ENCODE measurements around the gene MOSMO.
"Not testable (repeated sequence)": the region's sequence is repeated elsewhere in the genome, so short reads cannot be mapped to it uniquely, and the experiment has no call there.

- not testable (repeated sequence) for TF ChIP-seq CTCF (IDR thresholded peaks at IDR 0.05; ENCODE audit: low read depth, low read length); EZH2phosphoT487 (IDR thresholded peaks at IDR 0.05; ENCODE audit: low read depth)
These were observed 38.0 kb downstream of the MOSMO start for GRCh38 chr16:22045888-22046287.
